Large intestine (tissue), 3 donors: ENCODE measurements around the gene LCA5. TPM values are rescaled to one million over a fixed set of nuclear protein-coding genes. Genes with fewer than 3 reads are reported as not detected.

Source experiments
- DNase-seq, 2 donors: peaks; one replicate each; pipeline versions ENCODE4 v3.0.0 to v3.0.0-alpha.2; 2013
- H3K27ac ChIP-seq: one replicate; pipeline ENCODE4 v1.5.1; 2013; ENCODE audit warnings: low read length
- H3K27me3 ChIP-seq: 2 replicates; pipeline ENCODE4 v1.6.1; 2013; ENCODE audit warnings: low read length; ENCODE audit not compliant: control insufficient read depth, insufficient read depth
- H3K36me3 ChIP-seq: 2 replicates; pipeline ENCODE4 v1.6.1; 2013; ENCODE audit warnings: low read length; ENCODE audit not compliant: control insufficient read depth, insufficient read depth
- H3K4me1 ChIP-seq: one replicate; pipeline ENCODE4 v1.6.1; 2013; ENCODE audit warnings: low read length; ENCODE audit not compliant: control insufficient read depth, insufficient read depth
- H3K4me3 ChIP-seq: one replicate; pipeline ENCODE4 v1.5.1; 2013; ENCODE audit warnings: low read length
- H3K9me3 ChIP-seq: one replicate; pipeline ENCODE4 v1.6.1; 2013; ENCODE audit warnings: mild to moderate bottlenecking, low read depth, low read length, moderate library complexity; ENCODE audit not compliant: control insufficient read depth
- WGBS: methylation state at CpG from one replicate; pipeline ENCODE4 v1.1.5; 2013; ENCODE audit warnings: low lambda C conversion rate; ENCODE audit not compliant: insufficient coverage; 5-methylcytosine and 5-hydroxymethylcytosine counted together
- polyA plus RNA-seq: library from polyadenylated mRNA; unstranded; fragments of 120-200 nt; gene quantifications from one replicate; pipeline ENCODE4 v1.2.1, GENCODE V29; 2013

The LCA5 gene
- polyA plus RNA-seq, 1 donor: 4.0 TPM

DNA sequence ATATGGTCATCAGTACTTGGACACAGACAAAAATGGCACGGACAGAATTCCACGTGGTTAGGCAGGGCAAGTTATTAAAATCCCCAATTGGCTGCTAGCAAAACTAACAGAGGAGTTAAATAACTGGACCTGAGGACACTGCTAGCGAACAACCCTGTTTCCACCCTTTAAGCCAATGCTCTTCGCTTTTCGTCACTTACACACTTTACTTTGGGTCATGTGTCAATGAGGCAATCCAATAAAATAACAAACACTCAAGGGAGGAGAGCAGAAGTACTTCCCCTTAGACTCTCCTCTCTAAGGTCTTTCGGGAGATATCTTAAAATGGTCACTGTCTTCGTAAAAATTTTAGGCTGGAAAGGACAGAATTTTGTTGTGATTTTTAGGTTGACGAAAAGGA lies 68.6 kb downstream of the LCA5 start:
- no CpG with 5 or more reads among the region's 8 CpGs for WGBS
- DNase-seq: no peak
- Histone ChIP-seq H3K36me3 (no peaks in the 10 kb centered on the region), H3K4me3 (no peak overlapping the region), H3K4me1 (peaks cover 7% of the 10 kb centered on the region), H3K9me3 (no peaks in the 10 kb centered on the region), H3K27ac (no peak overlapping the region), H3K27me3 (no peaks in the 10 kb centered on the region)

DNA sequence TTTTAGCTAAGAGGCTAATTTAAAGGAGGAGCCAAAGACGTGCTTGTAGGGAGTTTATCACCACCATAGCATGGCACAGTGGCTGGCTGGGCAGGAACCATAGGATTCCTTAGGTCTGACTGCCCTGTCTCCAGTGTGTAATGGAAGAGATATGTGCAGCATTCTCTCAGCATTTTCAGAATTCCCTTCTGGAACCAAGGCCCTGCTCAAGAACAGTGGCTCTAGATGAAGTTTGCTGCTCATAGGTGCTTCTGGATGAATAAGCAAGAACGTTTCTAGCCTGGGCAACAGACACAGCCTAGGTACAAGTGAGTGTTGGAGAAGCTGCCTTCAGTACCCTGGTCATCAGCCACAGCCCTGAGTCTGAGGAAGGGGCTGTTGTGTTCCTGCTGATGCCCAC lies 69.1 kb downstream of the LCA5 start:
- DNase-seq: no peak
- Histone ChIP-seq H3K27me3 (no peaks in the 10 kb centered on the region), H3K27ac (no peak overlapping the region), H3K9me3 (no peaks in the 10 kb centered on the region), H3K4me3 (no peak overlapping the region), H3K4me1 (peaks cover 7% of the 10 kb centered on the region), H3K36me3 (no peaks in the 10 kb centered on the region)
- WGBS: no CpG with 5 or more reads among the region's 2 CpGs

DNA sequence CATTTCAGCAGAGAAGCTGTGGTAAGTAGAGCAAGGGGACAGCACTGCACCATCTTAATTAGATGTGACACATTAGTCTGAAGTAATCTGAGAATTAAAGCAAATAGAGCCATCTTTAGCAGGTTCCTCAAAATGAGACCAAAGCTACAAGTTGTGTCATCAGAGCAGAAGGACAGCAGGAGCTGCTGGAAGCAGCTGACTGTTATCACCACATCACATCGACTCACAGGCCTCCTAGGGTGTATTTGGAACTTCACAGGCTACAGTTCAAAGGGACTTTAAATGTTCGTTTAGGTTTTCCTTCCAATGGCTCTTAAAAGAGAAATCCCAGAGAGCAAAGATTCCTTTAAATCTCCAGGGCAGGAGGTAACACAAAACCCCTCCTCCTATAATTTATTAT lies 69.5 kb downstream of the LCA5 start:
- H3K9me3 ChIP-seq: no peaks in the 10 kb centered on the region
- DNase-seq: no peak
- no CpG with 5 or more reads among the region's 2 CpGs for WGBS
- no peak overlapping the region for H3K27ac ChIP-seq
- peaks cover 7% of the 10 kb centered on the region for H3K4me1 ChIP-seq
- H3K36me3 ChIP-seq: no peaks in the 10 kb centered on the region
- H3K27me3 ChIP-seq: no peaks in the 10 kb centered on the region
- no peak overlapping the region for H3K4me3 ChIP-seq

DNA sequence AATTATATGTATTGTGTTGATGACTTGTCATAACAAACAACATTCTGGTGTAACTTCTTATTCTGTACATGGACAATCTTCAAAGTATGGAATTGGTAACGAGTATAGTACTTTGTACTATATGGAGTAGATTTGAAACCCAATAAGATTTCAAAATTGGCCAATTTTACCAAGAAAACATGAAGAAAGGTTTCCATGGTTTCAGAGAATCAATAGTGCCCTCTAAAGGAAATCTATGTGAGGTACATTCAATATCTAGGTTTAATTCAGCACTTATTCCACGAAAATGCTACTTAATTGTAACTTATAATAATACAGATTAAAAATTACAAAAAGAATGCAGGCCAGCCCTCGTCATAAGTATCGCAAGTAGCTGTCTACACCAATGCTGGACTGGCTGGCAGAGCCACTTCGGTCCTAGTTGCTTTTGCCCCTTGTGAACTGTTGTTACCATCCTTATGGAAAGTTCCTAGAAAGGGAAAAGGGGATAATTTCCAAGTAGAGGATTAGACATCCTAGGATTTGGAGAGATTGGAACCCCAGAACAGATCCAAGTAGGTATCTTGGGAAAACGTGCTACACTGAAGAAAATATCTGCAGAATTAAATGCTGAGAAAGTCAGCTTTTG lies 70.9 kb downstream of the LCA5 start:
- H3K4me1 ChIP-seq: peaks cover 7% of the 10 kb centered on the region
- H3K4me3 ChIP-seq: no peak overlapping the region
- H3K9me3 ChIP-seq: no peaks in the 10 kb centered on the region
- H3K36me3 ChIP-seq: no peaks in the 10 kb centered on the region
- WGBS: 0% methylated on average over 1 of the region's 6 CpGs
- peak in 1 of 2 donors; percentile 23 for DNase-seq
- no peaks in the 10 kb centered on the region for H3K27me3 ChIP-seq
- no peak overlapping the region for H3K27ac ChIP-seq

DNA sequence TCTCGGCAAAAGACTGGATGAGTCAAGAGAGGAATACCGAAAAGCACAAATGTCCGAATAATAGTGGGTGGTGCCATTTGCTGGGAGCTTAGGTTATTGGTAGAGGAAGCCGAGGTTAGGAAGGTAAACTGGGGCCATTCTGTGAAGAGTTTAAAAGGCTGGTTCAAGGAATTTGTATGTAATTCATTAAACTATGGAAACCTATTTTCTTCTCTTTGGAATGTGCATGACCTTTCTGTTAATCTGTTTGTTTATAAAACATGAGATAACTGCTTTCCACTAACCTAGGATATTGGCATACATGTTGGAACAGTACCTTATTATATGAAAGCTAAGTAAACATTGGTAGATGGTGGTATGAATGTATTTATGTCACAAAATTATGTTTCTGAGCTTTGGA lies 71.8 kb downstream of the LCA5 start:
- no peak overlapping the region for H3K27ac ChIP-seq
- no peaks in the 10 kb centered on the region for H3K36me3 ChIP-seq
- H3K4me1 ChIP-seq: peaks cover 7% of the 10 kb centered on the region
- H3K4me3 ChIP-seq: no peak overlapping the region
- H3K27me3 ChIP-seq: no peaks in the 10 kb centered on the region
- 90% methylated on average over 4 of the region's 4 CpGs for WGBS
- no peaks in the 10 kb centered on the region for H3K9me3 ChIP-seq
- DNase-seq: no peak

GRCh38 chr6:79463621-79464050 lies 73.6 kb downstream of the LCA5 start:
- no peaks in the 10 kb centered on the region for H3K9me3 ChIP-seq

GRCh38 chr6:79461205-79461604 lies 76.0 kb downstream of the LCA5 start:
- peaks cover 7% of the 10 kb centered on the region for H3K4me1 ChIP-seq
- 100% methylated on average over 1 of the region's 3 CpGs for WGBS
- H3K9me3 ChIP-seq: no peaks in the 10 kb centered on the region
- DNase-seq: no peak
- no peaks in the 10 kb centered on the region for H3K36me3 ChIP-seq
- no peaks in the 10 kb centered on the region for H3K27me3 ChIP-seq
- no peak overlapping the region for H3K4me3 ChIP-seq
- no peak overlapping the region for H3K27ac ChIP-seq

More at GRCh38 chr6:79463621-79464050, 73.6 kb downstream of the LCA5 start:
- Histone ChIP-seq H3K4me3 (peak overlapping the region; percentile 3), H3K4me1 (peaks cover 7% of the 10 kb centered on the region), H3K27ac (peak overlapping the region; percentile 38), H3K27me3 (no peaks in the 10 kb centered on the region), H3K36me3 (no peaks in the 10 kb centered on the region)
- DNase-seq: peak; percentile 69 to 88
- no CpG with 5 or more reads among the region's 4 CpGs for WGBS

GRCh38 chr6:79455446-79455845 lies 81.8 kb downstream of the LCA5 start:
- Histone ChIP-seq H3K27me3 (no peaks in the 10 kb centered on the region), H3K4me1 (no peaks in the 10 kb centered on the region), H3K36me3 (no peaks in the 10 kb centered on the region), H3K4me3 (no peak overlapping the region), H3K9me3 (no peaks in the 10 kb centered on the region), H3K27ac (no peak overlapping the region)
- WGBS: no CpG with 5 or more reads among the region's 1 CpG
- DNase-seq: no peak

DNA sequence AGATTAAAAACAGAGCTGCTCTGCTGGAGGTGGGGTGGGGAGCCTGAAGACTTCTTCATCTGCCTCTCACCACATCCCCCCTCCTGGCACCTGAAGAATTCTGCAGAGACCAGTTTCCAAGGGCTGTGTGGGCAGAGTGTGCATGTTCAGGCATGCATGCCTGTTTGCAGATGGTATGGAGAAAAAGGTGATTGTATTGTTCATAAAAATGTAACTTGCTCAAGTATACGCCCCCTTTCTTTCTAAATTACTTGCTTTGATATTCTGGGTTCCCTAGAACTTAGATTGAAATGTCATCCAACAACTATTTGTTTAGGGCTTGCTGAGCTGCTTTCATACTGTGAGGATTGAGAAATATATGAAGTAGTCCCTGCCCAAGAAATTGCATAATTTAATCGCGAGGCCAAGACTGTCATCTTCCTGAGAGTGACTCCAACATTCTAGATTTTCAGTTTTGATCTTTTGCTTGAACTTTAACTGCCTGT lies 83.6 kb downstream of the LCA5 start:
- WGBS: 100% methylated on average over 1 of the region's 3 CpGs
- no peak for DNase-seq
- H3K4me1 ChIP-seq: no peaks in the 10 kb centered on the region
- no peaks in the 10 kb centered on the region for H3K36me3 ChIP-seq
- no peaks in the 10 kb centered on the region for H3K27me3 ChIP-seq
- no peak overlapping the region for H3K4me3 ChIP-seq
- no peak overlapping the region for H3K27ac ChIP-seq
- no peaks in the 10 kb centered on the region for H3K9me3 ChIP-seq

GRCh38 chr6:79450984-79451383 lies 86.2 kb downstream of the LCA5 start:
- Histone ChIP-seq H3K27ac (no peak overlapping the region), H3K4me3 (no peak overlapping the region), H3K36me3 (no peaks in the 10 kb centered on the region), H3K4me1 (no peaks in the 10 kb centered on the region), H3K27me3 (no peaks in the 10 kb centered on the region), H3K9me3 (no peaks in the 10 kb centered on the region)
- no CpG with 5 or more reads among the region's 7 CpGs for WGBS
- no peak for DNase-seq

- no peak for DNase-seq
- H3K27ac ChIP-seq: no peak overlapping the region
- peaks cover 2% of the 10 kb centered on the region for H3K9me3 ChIP-seq
- H3K4me1 ChIP-seq: peaks cover 2% of the 10 kb centered on the region
- H3K27me3 ChIP-seq: no peaks in the 10 kb centered on the region
- H3K4me3 ChIP-seq: no peak overlapping the region
- WGBS: no CpG with 5 or more reads among the region's 4 CpGs
- H3K36me3 ChIP-seq: no peaks in the 10 kb centered on the region
Measured at GRCh38 chr6:79446006-79446405, 91.2 kb downstream of the LCA5 start.
